Neural crest cell (in vitro differentiated cells): ENCODE measurements around the gene TCP11. TPM values are rescaled to one million over a fixed set of nuclear protein-coding genes. Genes with fewer than 3 reads are reported as not detected.

ENCODE experiments used
- DNase-seq: peaks from one replicate; pipeline ENCODE4 v3.0.0; 2021; ENCODE audit warnings: low read depth, mixed read lengths, low spot score
- H3K27ac Mint-ChIP-seq: one replicate; pipeline ENCODE4 v1.8.0; 2021; ENCODE audit warnings: mild to moderate bottlenecking, mixed read lengths; ENCODE audit not compliant: unreplicated experiment
- H3K27me3 Mint-ChIP-seq: 2 replicates; pipeline ENCODE4 v1.8.0; 2021; ENCODE audit warnings: low read depth, mild to moderate bottlenecking, mixed read lengths
- H3K36me3 Mint-ChIP-seq: 2 replicates; pipeline ENCODE4 v1.8.0; 2021; ENCODE audit warnings: low read depth, mild to moderate bottlenecking, mixed read lengths
- H3K4me1 Mint-ChIP-seq: 2 replicates; pipeline ENCODE4 v1.8.0; 2021; ENCODE audit warnings: mixed read lengths
- H3K4me3 Mint-ChIP-seq: one replicate; pipeline ENCODE4 v1.8.0; 2021; ENCODE audit warnings: mild to moderate bottlenecking, mixed read lengths
- H3K9me3 Mint-ChIP-seq: 2 replicates; pipeline ENCODE4 v1.8.0; 2021; ENCODE audit warnings: mixed read lengths
- CTCF ChIP-seq: fragments of 200-600 bp; sonication (generic); conservative IDR thresholded peaks from 2 replicates; pipeline ENCODE4 v1.5.0; 2021; ENCODE audit warnings: antibody characterized with exemption, mild to moderate bottlenecking
- total RNA-seq: library from RNA; stranded (reverse); gene quantifications from 2 replicates; pipeline ENCODE4 v1.2.1, GENCODE V29; 2021

Gene TCP11
- total RNA-seq, 1 donor from 2014 or later, result not detected

GRCh38 chr6:35082046-35082732 is 59.0 kb downstream of the TCP11 start:
- no peak for DNase-seq
- Mint-ChIP-seq H3K27ac (peak overlapping the region; percentile 93), H3K4me3 (no peak overlapping the region), H3K36me3 (no peaks in the 10 kb centered on the region), H3K27me3 (no peaks in the 10 kb centered on the region), H3K9me3 (no peaks in the 10 kb centered on the region), H3K4me1 (peaks cover 14% of the 10 kb centered on the region)
- no peak for TF ChIP-seq CTCF

- no peak for DNase-seq
Observed at GRCh38 chr6:35081426-35081851, 59.7 kb downstream of the TCP11 start.

GRCh38 chr6:35080821-35081425 is 60.2 kb downstream of the TCP11 start:
- no peak for DNase-seq

More at GRCh38 chr6:35081426-35081851, 59.7 kb downstream of the TCP11 start:
- TF ChIP-seq CTCF, result no peak
- no peaks in the 10 kb centered on the region for H3K36me3 Mint-ChIP-seq
- no peaks in the 10 kb centered on the region for H3K9me3 Mint-ChIP-seq
- H3K27ac Mint-ChIP-seq, result no peak overlapping the region
- H3K4me1 Mint-ChIP-seq, result peaks cover 14% of the 10 kb centered on the region
- H3K27me3 Mint-ChIP-seq, result no peaks in the 10 kb centered on the region
- H3K4me3 Mint-ChIP-seq, result peak overlapping the region; percentile 41

GRCh38 chr6:35080016-35080680 is 61.0 kb downstream of the TCP11 start:
- TF ChIP-seq CTCF, result no peak
- Mint-ChIP-seq H3K4me1 (peaks cover 14% of the 10 kb centered on the region), H3K27me3 (no peaks in the 10 kb centered on the region), H3K4me3 (no peak overlapping the region), H3K36me3 (no peaks in the 10 kb centered on the region), H3K9me3 (no peaks in the 10 kb centered on the region), H3K27ac (no peak overlapping the region)
- no peak for DNase-seq

More at GRCh38 chr6:35080821-35081425, 60.2 kb downstream of the TCP11 start:
- H3K27ac Mint-ChIP-seq, result no peak overlapping the region
- no peaks in the 10 kb centered on the region for H3K9me3 Mint-ChIP-seq
- no peak for TF ChIP-seq CTCF
- H3K4me3 Mint-ChIP-seq, result no peak overlapping the region
- no peaks in the 10 kb centered on the region for H3K36me3 Mint-ChIP-seq
- no peaks in the 10 kb centered on the region for H3K27me3 Mint-ChIP-seq
- peaks cover 14% of the 10 kb centered on the region for H3K4me1 Mint-ChIP-seq

GRCh38 chr6:35079311-35080000 is 61.7 kb downstream of the TCP11 start:
- no peak overlapping the region for H3K4me3 Mint-ChIP-seq
- H3K27me3 Mint-ChIP-seq, result no peaks in the 10 kb centered on the region
- no peak for DNase-seq
- peaks cover 14% of the 10 kb centered on the region for H3K4me1 Mint-ChIP-seq
- no peak overlapping the region for H3K27ac Mint-ChIP-seq
- TF ChIP-seq CTCF, result no peak
- H3K36me3 Mint-ChIP-seq, result no peaks in the 10 kb centered on the region
- H3K9me3 Mint-ChIP-seq, result no peaks in the 10 kb centered on the region
